CD4-positive, alpha-beta T cell treated with Interleukin-21 for 1 hour (primary cell): Measurements from ENCODE around the gene SLC35A3.

ENCODE experiments used
- DNase-seq: peaks from one replicate; pipeline ENCODE4 v3.0.0-alpha.2; 2020

The SLC35A3 gene

GRCh38 chr1:100080331-100080730 is 110.5 kb downstream of the SLC35A3 start:
- no peak for DNase-seq
